HepG2 (cell line): ENCODE results near the gene MLN. TPM values are rescaled to one million over a fixed set of nuclear protein-coding genes. Genes with fewer than 3 reads are reported as not detected.

Experiments
- BCL3 ChIP-seq: sonication (generic); formaldehyde crosslinking; IDR thresholded peaks from 2 replicates; pipeline ENCODE4 v1.5.1; 2020; ENCODE audit warnings: mild to moderate bottlenecking, missing genetic modification reagents, moderate library complexity
- BRD4 ChIP-seq: sonication (generic); formaldehyde crosslinking; IDR thresholded peaks from 2 replicates; pipeline ENCODE4 v1.4.0; 2020; ENCODE audit warnings: missing genetic modification reagents
- JUNB ChIP-seq: sonication (generic); formaldehyde crosslinking; IDR thresholded peaks from 2 replicates; pipeline ENCODE4 v1.8.0; 2022; ENCODE audit warnings: missing genetic modification reagents, mild to moderate bottlenecking, borderline replicate concordance
- MATR3 ChIP-seq: sonication (generic); formaldehyde crosslinking; IDR thresholded peaks from 2 replicates; pipeline ENCODE4 v1.4.0; 2020; ENCODE audit warnings: missing genetic modification reagents
- RELA ChIP-seq: sonication (generic); formaldehyde crosslinking; IDR thresholded peaks from 2 replicates; pipeline ENCODE4 v1.4.0; 2020; ENCODE audit warnings: missing genetic modification reagents
- SNAPC4 ChIP-seq: sonication (generic); formaldehyde crosslinking; IDR thresholded peaks from 2 replicates; pipeline ENCODE4 v1.4.0; 2020; ENCODE audit warnings: mild to moderate bottlenecking, missing genetic modification reagents
- SOX13 ChIP-seq, 3 experiments: fragments of 450-650 bp in 1 of 3; sonication (generic) in 1 of 3; formaldehyde crosslinking in 1 of 3; IDR thresholded peaks in 2 of 3; conservative IDR thresholded peaks in 1 of 3; 2 replicates each; pipeline versions ENCODE4 v1.5.0 to v1.6.1; 2016 to 2020; ENCODE audit warnings: antibody characterized with exemption in 1 of 3, mild to moderate bottlenecking in 1 of 3, missing compliant biosample characterization in 1 of 3, missing genetic modification reagents in 1 of 3, moderate library complexity in 1 of 3
- TBL1XR1 ChIP-seq: fragments of 150-350 bp; IDR thresholded peaks from 2 replicates; pipeline ENCODE4 v1.6.1; 2014; ENCODE audit warnings: borderline replicate concordance, low read length; ENCODE audit not compliant: partially characterized antibody
- TFDP1 ChIP-seq: IDR thresholded peaks from 2 replicates; pipeline ENCODE4 v1.6.1; 2016; ENCODE audit warnings: missing compliant biosample characterization, missing genetic modification reagents, borderline replicate concordance
- USF2 ChIP-seq, 2 experiments: sonication (generic) in 1 of 2; formaldehyde crosslinking in 1 of 2; IDR thresholded peaks; 2 replicates each; pipeline versions ENCODE4 v1.5.1 to v1.6.1; 2011 to 2020; ENCODE audit warnings: borderline replicate concordance in 1 of 2, low read depth in 1 of 2, low read length in 1 of 2, mild to moderate bottlenecking in 1 of 2, missing genetic modification reagents in 1 of 2, moderate library complexity in 1 of 2
- ZBTB49 ChIP-seq: sonication (generic); formaldehyde crosslinking; IDR thresholded peaks from 2 replicates; pipeline ENCODE4 v1.4.0; 2020; ENCODE audit warnings: missing genetic modification reagents, borderline replicate concordance
- ZNF33B ChIP-seq: sonication (generic); formaldehyde crosslinking; IDR thresholded peaks from 2 replicates; pipeline ENCODE4 v1.5.1; 2020; ENCODE audit warnings: mild to moderate bottlenecking, missing genetic modification reagents
- ZNF468 ChIP-seq: sonication (generic); formaldehyde crosslinking; IDR thresholded peaks from 2 replicates; pipeline ENCODE4 v1.8.0; 2022; ENCODE audit warnings: mild to moderate bottlenecking, moderate library complexity, missing genetic modification reagents
- polyA plus RNA-seq, 8 experiments: library from polyadenylated mRNA; depleted of rRNA in 3 of 8; stranded (reverse) in 7 of 8; unstranded in 1 of 8; fragments of >200 nt; fragmentation: Illumina TruSeq in 4 of 8; extraction: Trizol in 4 of 8; gene quantifications; 2 replicates each; pipeline versions ENCODE4 v1.2.1 to v1.2.3, GENCODE V29; 2011 to 2016; ENCODE audit warnings: low read depth in 4 of 8, missing spikeins in 1 of 8, mixed read lengths in 1 of 8; ENCODE audit not compliant: insufficient read depth in 1 of 8
- total RNA-seq, 5 experiments: library from RNA; depleted of rRNA; stranded (reverse); fragments of >200 nt; fragmentation: Illumina TruSeq; extraction: Trizol; gene quantifications; 2 replicates each; pipeline ENCODE4 v1.2.3, GENCODE V29; 2016; ENCODE audit warnings: low read depth in 1 of 5

MLN gene
- total and polyA plus RNA-seq, 2 of the 13 experiments (the other 11 are each of a cell fraction or from before 2014, with no cell fraction given), result not detected

GRCh38 chr6:33788694-33789549 lies 14.9 kb downstream of the MLN start, which contains the start of gene LEMD2 (continued):
- no peak for TF ChIP-seq USF2 (IDR thresholded peaks at IDR 0.05; ENCODE audit: low read depth, low read length)
- TF ChIP-seq USF2 (CRISPR knock-in tag; IDR thresholded peaks at IDR 0.05; ENCODE audit: borderline replicate concordance), result no peak
- TF ChIP-seq BCL3 (CRISPR knock-in tag), result peak; percentile 52; the same call in 1 of the 2 replicates
- 0 out of 2 replicates have a peak, but pooled peaks have one; percentile 29 for TF ChIP-seq JUNB (CRISPR knock-in tag)
- peak; percentile 91 for TF ChIP-seq TFDP1
- peak; percentile 75; the same call in 1 of the 2 replicates for TF ChIP-seq ZNF33B
- TF ChIP-seq BRD4, result peak; percentile 94
- peak; percentile 49; the same call in 1 of the 2 replicates for TF ChIP-seq ZBTB49 (CRISPR knock-in tag)
- peak; percentile 61 for TF ChIP-seq TBL1XR1
- no peak for TF ChIP-seq SNAPC4 (CRISPR knock-in tag)
- TF ChIP-seq ZNF468, result peak; percentile 91; the same call in 1 of the 2 replicates
- TF ChIP-seq RELA (CRISPR knock-in tag), result no peak
- no peak for TF ChIP-seq MATR3 (CRISPR knock-in tag)
- TF ChIP-seq SOX13 (IDR thresholded peaks at IDR 0.05), result no peak
- peak; percentile 32 to 52; a peak in 2 of 4 replicates for TF ChIP-seq SOX13 (CRISPR knock-in tag; conservative IDR thresholded peaks at IDR 0.05 in 1 of 2, IDR thresholded peaks at IDR 0.05 in 1 of 2)
